Lung (tissue), 12 donors: ENCODE data around the gene PLSCR2. TPM values are rescaled to one million over a fixed set of nuclear protein-coding genes. Genes with fewer than 3 reads are reported as not detected.
A peak's percentile ranks its signal among the peaks of the same experiment; 100 is the strongest.

Experiments used
- ATAC-seq: fragments of 200-7000 bp; cut with Tn5 transposase; one replicate; pipeline ENCODE4 v1.9.1; 2020; ENCODE audit warnings: moderate number of reproducible peaks; ENCODE audit not compliant: insufficient read depth, low FRiP score
- DNase-seq, 3 donors: peaks; one replicate each; pipeline ENCODE4 v3.0.0-alpha.2; 2013 to 2017
- H3K27ac ChIP-seq, 2 donors: one replicate each; pipeline ENCODE4 v1.5.1; 2013; ENCODE audit warnings: mild to moderate bottlenecking in 2 of 2, moderate library complexity in 2 of 2, control low read depth in 1 of 2, inconsistent platforms in 1 of 2, low read depth in 1 of 2, low read length in 1 of 2
- H3K27me3 ChIP-seq, 3 donors: one replicate each; pipeline ENCODE4 v1.5.1; 2013; ENCODE audit warnings: low read length in 2 of 3; ENCODE audit not compliant: control insufficient read depth in 3 of 3, insufficient read depth in 3 of 3
- H3K36me3 ChIP-seq, 4 donors: one replicate each; pipeline ENCODE4 v1.5.1; 2013; ENCODE audit warnings: low read length in 4 of 4, mild to moderate bottlenecking in 1 of 4, moderate library complexity in 1 of 4; ENCODE audit not compliant: control insufficient read depth in 4 of 4, insufficient read depth in 4 of 4
- H3K4me1 ChIP-seq, 5 donors: one replicate each; pipeline ENCODE4 v1.5.1; 2013; ENCODE audit warnings: low read length in 5 of 5, mild to moderate bottlenecking in 2 of 5, moderate library complexity in 1 of 5; ENCODE audit not compliant: control insufficient read depth in 5 of 5, insufficient read depth in 5 of 5
- H3K4me3 ChIP-seq: one replicate; pipeline ENCODE4 v1.5.1; 2013; ENCODE audit warnings: mild to moderate bottlenecking, control low read depth, moderate library complexity
- H3K9ac ChIP-seq, 2 donors: one replicate each; pipeline ENCODE4 v1.5.1; 2013; ENCODE audit warnings: low read length in 2 of 2, control low read depth in 1 of 2; ENCODE audit not compliant: insufficient read depth in 1 of 2
- H3K9me3 ChIP-seq, 4 donors: one replicate each; pipeline ENCODE4 v1.5.1; 2013; ENCODE audit warnings: low read length in 3 of 4, mild to moderate bottlenecking in 1 of 4, moderate library complexity in 1 of 4; ENCODE audit not compliant: control insufficient read depth in 4 of 4, insufficient read depth in 3 of 4
- WGBS, 2 donors: extraction: QIAGEN DNeasy Blood & Tissue Kit; methylation state at CpG; one replicate each; pipeline ENCODE4 v1.1.7; 2013; 5-methylcytosine and 5-hydroxymethylcytosine counted together
- polyA plus RNA-seq, 2 donors: library from polyadenylated mRNA; stranded (reverse); fragments of 200-250 nt; gene quantifications; one replicate each; pipeline ENCODE4 v1.2.1, GENCODE V29; 2013
- total RNA-seq, 2 donors: library from RNA; depleted of rRNA in 1 of 2; stranded (reverse); fragments of >200 nt in 1 of 2; gene quantifications; one replicate each; pipeline ENCODE4 v1.2.1, GENCODE V29; 2014 to 2021
- TF ChIP-seq, protein P1 (sequence below): IDR thresholded peaks from 2 replicates; pipeline ENCODE4 v1.5.1; 2012; ENCODE audit warnings: mild to moderate bottlenecking; ENCODE audit errors: control extremely low read depth, extremely low read depth
- donor health status: control.
- donor health status: control.
- donor health status: Bipolar disorder and iron deficiency.
- donor health status: healthy.
- donor health status: DM: yes; HTN: yes; CAD: no.

The PLSCR2 gene
- total and polyA plus RNA-seq, 4 donors: 0.03 to 0.33 TPM; not detected in 2

DNA sequence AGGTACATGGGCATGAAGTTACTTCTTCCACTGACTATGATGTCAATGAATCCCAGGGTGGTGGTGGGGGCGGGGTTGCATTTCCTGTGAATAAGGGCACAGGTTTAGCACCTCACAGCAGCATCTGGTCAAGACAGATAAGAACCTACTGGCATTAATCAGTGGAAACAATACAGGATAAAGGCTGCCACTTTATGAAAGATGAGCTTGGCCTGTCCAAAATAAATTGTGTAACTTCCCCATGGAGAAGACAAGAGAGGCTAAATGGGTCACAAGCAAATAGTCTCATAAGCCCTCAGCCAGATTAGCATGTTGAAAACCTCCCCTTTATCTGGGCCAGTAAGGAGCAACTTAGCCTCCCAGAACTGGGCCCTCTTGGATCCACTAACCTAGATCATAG is 27.4 kb upstream of the PLSCR2 start:
- DNase-seq: no peak
- no peak overlapping the region for H3K4me3 ChIP-seq
- peaks cover 0 to 3% (median 0%) of the 10 kb centered on the region in 4 donors for H3K9me3 ChIP-seq
- no peak for ATAC-seq
- no peak overlapping the region for H3K9ac ChIP-seq
- no peak overlapping the region for H3K27ac ChIP-seq
- H3K36me3 ChIP-seq: no peaks in the 10 kb centered on the region
- TF ChIP-seq, protein P1, sequence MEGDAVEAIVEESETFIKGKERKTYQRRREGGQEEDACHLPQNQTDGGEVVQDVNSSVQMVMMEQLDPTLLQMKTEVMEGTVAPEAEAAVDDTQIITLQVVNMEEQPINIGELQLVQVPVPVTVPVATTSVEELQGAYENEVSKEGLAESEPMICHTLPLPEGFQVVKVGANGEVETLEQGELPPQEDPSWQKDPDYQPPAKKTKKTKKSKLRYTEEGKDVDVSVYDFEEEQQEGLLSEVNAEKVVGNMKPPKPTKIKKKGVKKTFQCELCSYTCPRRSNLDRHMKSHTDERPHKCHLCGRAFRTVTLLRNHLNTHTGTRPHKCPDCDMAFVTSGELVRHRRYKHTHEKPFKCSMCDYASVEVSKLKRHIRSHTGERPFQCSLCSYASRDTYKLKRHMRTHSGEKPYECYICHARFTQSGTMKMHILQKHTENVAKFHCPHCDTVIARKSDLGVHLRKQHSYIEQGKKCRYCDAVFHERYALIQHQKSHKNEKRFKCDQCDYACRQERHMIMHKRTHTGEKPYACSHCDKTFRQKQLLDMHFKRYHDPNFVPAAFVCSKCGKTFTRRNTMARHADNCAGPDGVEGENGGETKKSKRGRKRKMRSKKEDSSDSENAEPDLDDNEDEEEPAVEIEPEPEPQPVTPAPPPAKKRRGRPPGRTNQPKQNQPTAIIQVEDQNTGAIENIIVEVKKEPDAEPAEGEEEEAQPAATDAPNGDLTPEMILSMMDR: no peak
- WGBS, 2 donors: 0 to 73% methylated on average over 1 of the region's 1 CpG
- H3K4me1 ChIP-seq: no peaks in the 10 kb centered on the region
- H3K27me3 ChIP-seq: no peaks in the 10 kb centered on the region

DNA sequence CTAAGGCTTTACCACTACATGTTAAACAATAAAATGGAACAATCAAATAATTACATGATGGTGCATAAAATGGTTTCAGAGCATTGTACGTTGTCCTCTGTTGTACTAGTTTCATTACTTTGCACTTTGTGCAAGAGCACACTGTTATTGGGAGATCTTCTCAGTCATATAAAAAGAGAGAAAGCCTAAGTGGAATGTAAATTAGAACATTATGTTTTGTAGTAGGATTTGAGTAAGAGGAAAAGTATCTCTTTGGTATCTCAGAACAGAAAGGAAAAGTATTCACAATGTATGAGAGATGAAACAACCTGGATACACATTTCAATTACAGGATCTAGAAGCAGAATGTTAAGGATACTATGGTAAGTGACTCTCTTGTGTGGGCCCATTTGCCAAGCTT is 26.9 kb upstream of the PLSCR2 start:
- Histone ChIP-seq H3K9ac (no peak overlapping the region), H3K4me3 (no peak overlapping the region)
- WGBS, 2 donors: 0 to 99% methylated on average over 1 of the region's 1 CpG

DNA sequence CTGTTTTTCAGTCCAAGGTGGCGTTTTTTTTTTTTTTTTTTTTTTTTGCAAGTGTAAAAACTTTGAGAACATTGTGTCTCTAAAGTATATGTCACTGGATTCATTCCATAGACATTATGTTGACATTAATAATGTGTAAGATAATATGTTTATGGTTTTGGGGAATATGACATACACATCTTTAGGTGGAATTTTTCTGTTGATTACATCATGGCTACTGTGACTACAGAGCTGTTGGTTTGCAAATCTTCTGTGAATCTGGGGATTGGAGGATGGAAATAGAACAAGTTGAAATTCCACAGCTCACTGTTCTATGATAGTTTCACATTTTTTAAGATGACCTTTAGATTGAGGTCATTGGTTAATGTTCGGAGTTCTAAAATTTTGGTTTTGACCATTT is 24.4 kb upstream of the PLSCR2 start:
- TF ChIP-seq, protein P1: no peak
- no peaks in the 10 kb centered on the region for H3K27me3 ChIP-seq
- no peak overlapping the region for H3K4me3 ChIP-seq
- H3K27ac ChIP-seq: no peak overlapping the region
- peaks cover 0 to 5% (median 0%) of the 10 kb centered on the region in 4 donors for H3K9me3 ChIP-seq
- no peaks in the 10 kb centered on the region for H3K36me3 ChIP-seq
- H3K4me1 ChIP-seq: no peaks in the 10 kb centered on the region
- ATAC-seq: no peak
- 93 to 96% methylated on average over 2 of the region's 2 CpGs for WGBS, 2 donors
- DNase-seq: peak in 1 of 3 donors; percentile 38
- no peak overlapping the region for H3K9ac ChIP-seq

More for the DNA sequence above, 26.9 kb upstream of the PLSCR2 start:
- TF ChIP-seq, protein P1: no peak
- H3K36me3 ChIP-seq: no peaks in the 10 kb centered on the region
- no peak overlapping the region for H3K27ac ChIP-seq
- DNase-seq (no peak), ATAC-seq (no peak)
- no peaks in the 10 kb centered on the region for H3K27me3 ChIP-seq
- peaks cover 0 to 3% (median 0%) of the 10 kb centered on the region in 4 donors for H3K9me3 ChIP-seq
- H3K4me1 ChIP-seq: no peaks in the 10 kb centered on the region

DNA sequence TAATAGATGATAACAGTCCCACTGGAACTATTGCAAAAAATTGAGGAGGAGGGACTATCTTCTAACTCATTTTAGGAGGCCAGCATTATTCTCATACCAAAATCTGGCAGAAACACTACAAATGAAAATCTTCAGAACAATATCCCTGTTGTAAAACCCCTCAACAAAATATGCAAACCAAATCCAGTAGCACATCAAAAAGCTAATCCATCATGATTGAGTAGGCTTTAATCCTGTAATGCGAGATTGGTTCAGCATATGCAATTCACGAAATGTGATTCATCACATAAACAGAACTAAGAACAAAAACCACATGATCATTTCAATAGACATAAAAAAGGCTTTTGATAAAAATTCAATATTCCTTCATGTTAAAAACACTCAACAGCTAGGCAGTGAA is 23.9 kb upstream of the PLSCR2 start:
- Histone ChIP-seq H3K27me3 (no peaks in the 10 kb centered on the region), H3K4me1 (no peaks in the 10 kb centered on the region), H3K9ac (no peak overlapping the region), H3K27ac (no peak overlapping the region), H3K9me3 (peaks cover 0 to 5% (median 0%) of the 10 kb centered on the region in 4 donors), H3K36me3 (no peaks in the 10 kb centered on the region), H3K4me3 (no peak overlapping the region)
- no peak for DNase-seq
- TF ChIP-seq, protein P1: no peak
- WGBS, 2 donors: 86 to 94% methylated on average over 2 of the region's 2 CpGs
- ATAC-seq: no peak
